ENCODE data around the gene PRPF38B. TPM values are rescaled to one million over a fixed set of nuclear protein-coding genes. Genes with fewer than 3 reads are reported as not detected.

PRPF38B gene
- total and polyA plus RNA-seq, 2 of the 8 experiments (the other 6 are each of a cell fraction or from before 2014, with no cell fraction given): 16.6 to 50.6 TPM

- Histone ChIP-seq H3K23ac (ENCODE audit: insufficient read length) (no peak overlapping the region), H3K4me2 (ENCODE audit: insufficient read depth in 1 of 2, low read depth in 2 of 2, low read length in 2 of 2) (no peak overlapping the region), H3K9me3 (ENCODE audit: insufficient read depth in 2 of 2, low read depth in 1 of 2, low read length in 1 of 2) (no peaks in the 10 kb centered on the region), H2BK20ac (ENCODE audit: low read length) (no peak overlapping the region), H3K79me2 (ENCODE audit: control insufficient read depth in 1 of 2, insufficient read depth in 2 of 2, low read length in 2 of 2) (no peaks in the 10 kb centered on the region), H3K4ac (replicated peaks; ENCODE audit: insufficient read length, low read depth, low read length) (no peak overlapping the region), H3K56ac (replicated peaks; ENCODE audit: insufficient read length, low read depth, low read length) (no peak overlapping the region), H2BK120ac (replicated peaks; ENCODE audit: low read depth, low read length) (no peak overlapping the region), H4K91ac (replicated peaks; ENCODE audit: insufficient read length, low read length) (no peak overlapping the region), H3K9ac (replicated peaks in 1 of 4; ENCODE audit: extremely low read depth in 1 of 4, low read depth in 3 of 4, low read length in 3 of 4) (no peak overlapping the region), H3K27ac (ENCODE audit: low read depth, low read length) (no peak overlapping the region), H4K8ac (ENCODE audit: extremely low read depth, insufficient read depth, low read length) (no peak overlapping the region), H2BK15ac (ENCODE audit: low read length) (no peak overlapping the region), H3K27me3 (replicated peaks in 1 of 4; ENCODE audit: control insufficient read depth in 3 of 4, extremely low read depth in 1 of 4, insufficient read depth in 3 of 4, low read length in 3 of 4) (no peaks in the 10 kb centered on the region), H3K79me1 (ENCODE audit: low read depth, low read length) (no peaks in the 10 kb centered on the region; the same call in 1 of the 2 replicates), H3K4me3 (ENCODE audit: extremely low read depth in 1 of 4, insufficient read depth in 2 of 4, low read depth in 3 of 4, low read length in 4 of 4) (no peak overlapping the region), H2BK12ac (ENCODE audit: low read depth, low read length) (no peak overlapping the region), H3K14ac (ENCODE audit: insufficient read length) (no peak overlapping the region), H4K20me1 (replicated peaks in 1 of 2; ENCODE audit: control insufficient read depth in 1 of 2, insufficient read depth in 2 of 2, low read length in 2 of 2) (no peaks in the 10 kb centered on the region), H3K36me3 (ENCODE audit: control insufficient read depth in 2 of 4, insufficient read depth in 4 of 4, low read length in 3 of 4) (no peaks in the 10 kb centered on the region), H3K18ac (ENCODE audit: extremely low read depth, low read length) (no peak overlapping the region), H2AK5ac (ENCODE audit: low read depth, low read length) (no peak overlapping the region), H4K5ac (ENCODE audit: insufficient read length, low read depth, low read length) (no peak overlapping the region), H3K23me2 (ENCODE audit: low read depth, low read length) (no peaks in the 10 kb centered on the region; the same call in 1 of the 2 replicates), H2AFZ (ENCODE audit: low read length) (no peak overlapping the region), H3K4me1 (replicated peaks in 1 of 4; ENCODE audit: control insufficient read depth in 3 of 4, insufficient read depth in 4 of 4, low read length in 3 of 4) (no peaks in the 10 kb centered on the region), H2BK5ac (ENCODE audit: low read depth, low read length) (no peak overlapping the region)
- CTCF ChIA-PET (ENCODE audit: partially characterized antibody): interaction anchor here (0.6 to 1.3 kb wide), 3 partner anchors 10 to 15 kb away, joined by 3 to 4 read pairs (median 3); no protein-coding TSS in a partner anchor
- WGBS, 2 experiments (ENCODE audit: extremely low coverage in 1 of 2, insufficient coverage in 1 of 2, insufficient read length in 1 of 2, insufficient replicate concordance in 2 of 2, low coverage in 1 of 2, low lambda C conversion rate in 2 of 2, missing lambda C conversion rate in 1 of 2): 88% methylated on average over 4 of the region's 4 CpGs; no CpG with 5 or more reads in 1 of the 2 experiments
- POLR2A ChIA-PET (ENCODE audit: partially characterized antibody): no interaction called here
- no peak for DNase-seq (ENCODE audit: low read depth in 1 of 2, low spot score in 2 of 2)
- FAIRE-seq: no peak
- TF ChIP-seq SUZ12 (IDR thresholded peaks at IDR 0.05; ENCODE audit: low read length): no peak
- no peak for TF ChIP-seq CTBP2 (IDR thresholded peaks at IDR 0.05; ENCODE audit: borderline replicate concordance, insufficient read depth, insufficient read length, low read length)
- no peak for TF ChIP-seq SRF (IDR thresholded peaks at IDR 0.05; ENCODE audit: low read depth, low read length)
- TF ChIP-seq NRF1 (IDR thresholded peaks at IDR 0.05; ENCODE audit: low read depth, low read length): no peak
- no peak for TF ChIP-seq TEAD4 (IDR thresholded peaks at IDR 0.05; ENCODE audit: low read depth, low read length)
- no peak for TF ChIP-seq JUND (IDR thresholded peaks at IDR 0.05; ENCODE audit: low read length)
Measured at GRCh38 chr1:108729481-108729880, 37.4 kb downstream of the PRPF38B start.

Data from H1 (cell line).